H1 (cell line): ENCODE results near the gene VDAC2. TPM values are rescaled to one million over a fixed set of nuclear protein-coding genes. Genes with fewer than 3 reads are reported as not detected.

Source experiments
- EZH2 ChIP-seq: fragments of 200-600 bp; sonication (generic); IDR thresholded peaks from 2 replicates; pipeline ENCODE4 v1.7.1; 2012; ENCODE audit warnings: low read depth, mild to moderate bottlenecking, moderate library complexity, low read length, inconsistent platforms; ENCODE audit not compliant: severe bottlenecking
- MAFK ChIP-seq: IDR thresholded peaks from 2 replicates; pipeline ENCODE4 v1.6.1; 2012; ENCODE audit warnings: low read depth, mild to moderate bottlenecking, improper control_type of control experiment, low read length
- polyA plus RNA-seq, 7 experiments: library from polyadenylated mRNA; depleted of rRNA in 3 of 7; stranded (reverse) in 5 of 7; unstranded in 2 of 7; fragments of >200 nt in 5 of 7; fragments of 200-250 nt in 2 of 7; gene quantifications; 1 replicate in 5 of 7; 2 replicates in 1 of 7; 4 replicates in 1 of 7; pipeline versions ENCODE4 v1.2.1 to v1.2.3, GENCODE V29; 2011 to 2013; ENCODE audit warnings: missing spikeins in 2 of 7, mixed read lengths in 2 of 7
- total RNA-seq: library from RNA; stranded (reverse); fragmentation: NEBNext Ultra II Directional; extraction: Animal tissue kit (Norgen Biotek cat#: 25700); gene quantifications from 2 replicates; pipeline ENCODE4 v1.2.1, GENCODE V29; 2021

VDAC2 gene
- total and polyA plus RNA-seq, 2 of the 8 experiments (the other 6 are each of a cell fraction or from before 2014, with no cell fraction given) = 89.8 to 284 TPM

DNA sequence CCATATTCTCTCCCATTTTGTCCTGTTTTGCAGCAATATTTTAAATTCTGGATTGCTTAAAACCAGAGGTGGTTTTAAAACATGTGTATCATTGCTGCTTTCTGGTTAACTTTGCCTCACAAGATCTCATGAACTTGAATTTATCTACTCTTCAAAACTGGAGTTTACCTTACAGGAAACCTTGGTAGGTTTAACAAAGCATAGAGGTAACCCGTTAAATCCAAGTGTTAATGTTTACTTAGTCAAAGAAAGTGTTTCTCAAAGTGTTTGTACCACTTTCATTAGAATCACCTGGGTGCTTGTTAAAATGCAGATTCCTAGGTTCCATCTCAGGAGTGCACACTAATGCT lies 44.0 kb upstream of the VDAC2 start (continued):
- TF ChIP-seq MAFK (no peak), EZH2 (no peak)
